GM18909 (cell line): Measurements from ENCODE around the gene CAMK1.

Experiments used
- ATAC-seq: cut with Tn5 transposase; IDR thresholded peaks from one replicate; pipeline ENCODE4 v1.9.1; 2021; ENCODE audit warnings: mild to moderate bottlenecking; ENCODE audit not compliant: unreplicated experiment, poor library complexity

The CAMK1 gene

GRCh38 chr3:9747267-9747666, 22.5 kb downstream of the CAMK1 start:
- ATAC-seq: no peak

- no peak for ATAC-seq
Measured at GRCh38 chr3:9746330-9746729, 23.4 kb downstream of the CAMK1 start.

GRCh38 chr3:9745521-9745920, 24.2 kb downstream of the CAMK1 start:
- no peak for ATAC-seq

GRCh38 chr3:9744162-9744561, 25.6 kb downstream of the CAMK1 start:
- no peak for ATAC-seq

- ATAC-seq: no peak
Measured at GRCh38 chr3:9743548-9743947, 26.2 kb downstream of the CAMK1 start.

GRCh38 chr3:9742560-9742959, 27.2 kb downstream of the CAMK1 start:
- no peak for ATAC-seq

- no peak for ATAC-seq
Measured at GRCh38 chr3:9739181-9739580, 30.6 kb downstream of the CAMK1 start.

GRCh38 chr3:9736831-9737230, 32.9 kb downstream of the CAMK1 start:
- no peak for ATAC-seq

GRCh38 chr3:9732740-9733115, 37.0 kb downstream of the CAMK1 start:
- no peak for ATAC-seq

- ATAC-seq: peak; percentile 12
Measured at GRCh38 chr3:9732080-9732739, 37.5 kb downstream of the CAMK1 start.

GRCh38 chr3:9731206-9732079, 38.3 kb downstream of the CAMK1 start, which contains the start of gene BRPF1:
TSS of gene BRPF1 (plus strand) at chr3:9731735. CDS start at chr3:9734141, 2,406 bp downstream.
- peak; percentile 93 for ATAC-seq

- peak; percentile 38 for ATAC-seq
Measured at GRCh38 chr3:9730657-9731205, 39.0 kb downstream of the CAMK1 start.

GRCh38 chr3:9729419-9729818, 40.3 kb downstream of the CAMK1 start:
- ATAC-seq: no peak

GRCh38 chr3:9727743-9728142, 42.0 kb downstream of the CAMK1 start:
- ATAC-seq: no peak

- ATAC-seq: peak; percentile 16
Measured at GRCh38 chr3:9727041-9727595, 42.6 kb downstream of the CAMK1 start.

GRCh38 chr3:9725775-9726515, 43.8 kb downstream of the CAMK1 start:
- no peak for ATAC-seq

- no peak for ATAC-seq
Measured at GRCh38 chr3:9721700-9722060, 48.1 kb downstream of the CAMK1 start.

- ATAC-seq: no peak
Measured at GRCh38 chr3:9721015-9721699, 48.6 kb downstream of the CAMK1 start.

- no peak for ATAC-seq
Measured at GRCh38 chr3:9718118-9718517, 51.6 kb downstream of the CAMK1 start.

- ATAC-seq: no peak
Measured at GRCh38 chr3:9717563-9717962, 52.2 kb downstream of the CAMK1 start.
